CD4-positive, alpha-beta T cell (primary cell): ENCODE results near the gene MBNL1. TPM values are rescaled to one million over a fixed set of nuclear protein-coding genes. Genes with fewer than 3 reads are reported as not detected.

ENCODE experiments used
- ATAC-seq: fragments of 200-7000 bp; cut with Tn5 transposase; one replicate; pipeline ENCODE4 v1.10.0; 2022; ENCODE audit warnings: mild to moderate bottlenecking; ENCODE audit not compliant: poor library complexity
- CTCF ChIA-PET: fragments of 350-600 bp; sonication (Branson Sonifier 250); formaldehyde crosslinking; loops from one replicate; lab custom pipeline; 2021; ENCODE audit warnings: antibody characterized with exemption, inconsistent platforms; lab: Charles Lee
- POLR2A ChIA-PET: fragments of 350-600 bp; sonication (Branson Sonifier 250); formaldehyde crosslinking; loops from one replicate; lab custom pipeline; 2021; ENCODE audit warnings: antibody characterized with exemption, inconsistent platforms; lab: Charles Lee
- DNase-seq, 14 experiments: peaks; one replicate each; pipeline ENCODE4 v3.0.0-alpha.2; 2013 to 2020; ENCODE audit warnings: mixed read lengths in 2 of 14
- H3K27ac ChIP-seq, 2 donors: one replicate each; pipeline versions ENCODE4 v1.5.1 to v1.7.0; 2013; ENCODE audit warnings: low read length in 2 of 2, low read depth in 1 of 2, mild to moderate bottlenecking in 1 of 2
- H3K27me3 ChIP-seq, 2 experiments: 1 replicate in 1 of 2; 2 replicates in 1 of 2; pipeline versions ENCODE4 v1.6.1 to v1.7.0; 2013; ENCODE audit warnings: low read length in 2 of 2, control low read depth in 1 of 2, mild to moderate bottlenecking in 1 of 2, moderate library complexity in 1 of 2; ENCODE audit not compliant: insufficient read depth in 2 of 2, control insufficient read depth in 1 of 2
- H3K36me3 ChIP-seq: one replicate; pipeline ENCODE4 v1.6.1; 2013; ENCODE audit warnings: low read length, control low read depth; ENCODE audit not compliant: insufficient read depth
- H3K4me1 ChIP-seq: one replicate; pipeline ENCODE4 v1.6.1; 2013; ENCODE audit warnings: low read length, control low read depth; ENCODE audit not compliant: insufficient read depth
- H3K4me3 ChIP-seq: one replicate; pipeline ENCODE4 v1.5.1; 2013; ENCODE audit warnings: mild to moderate bottlenecking, low read length, moderate library complexity
- H3K9me3 ChIP-seq, 2 experiments: 1 replicate in 1 of 2; 2 replicates in 1 of 2; pipeline versions ENCODE4 v1.6.1 to v1.7.0; 2013; ENCODE audit warnings: low read length in 2 of 2, mild to moderate bottlenecking in 2 of 2, control low read depth in 1 of 2, moderate library complexity in 1 of 2; ENCODE audit not compliant: control insufficient read depth in 1 of 2, insufficient read depth in 1 of 2
- H3K27ac Mint-ChIP-seq: one replicate; pipeline ENCODE4 v1.8.0; 2020; ENCODE audit warnings: mixed read lengths
- H3K27me3 Mint-ChIP-seq: one replicate; pipeline ENCODE4 v1.8.0; 2021; ENCODE audit warnings: mixed read lengths
- H3K36me3 Mint-ChIP-seq: one replicate; pipeline ENCODE4 v1.8.0; 2021; ENCODE audit warnings: low read depth, mixed read lengths
- H3K4me1 Mint-ChIP-seq: one replicate; pipeline ENCODE4 v1.8.0; 2021; ENCODE audit warnings: low read depth, mixed read lengths
- H3K4me3 Mint-ChIP-seq: one replicate; pipeline ENCODE4 v1.8.0; 2020; ENCODE audit warnings: mild to moderate bottlenecking, mixed read lengths
- H3K9me3 Mint-ChIP-seq: one replicate; pipeline ENCODE4 v1.8.0; 2020; ENCODE audit warnings: mixed read lengths
- intact Hi-C, 2 experiments: fragments of 100-400 bp; cut with DNase I in 1 of 2; cut with micrococcal nuclease in 1 of 2; formaldehyde crosslinking; loops; one replicate each; pipeline versions ENCODE4 v1.15.1 to v1.9.0; 2023 to 2025; cut with DNase I, micrococcal nuclease
- total RNA-seq, 174 experiments: library from RNA in 2 of 174; stranded (reverse) in 2 of 174; gene quantifications; one replicate each; pipeline ENCODE4 v1.2.3 and lab custom pipeline; 2021 to 2026
- TF ChIP-seq, protein P1 (sequence below): fragments of 200-600 bp; IDR thresholded peaks from one replicate; pipeline ENCODE4 v1.8.0; 2022; ENCODE audit warnings: antibody characterized with exemption, mild to moderate bottlenecking

MBNL1 gene
- total RNA-seq, 2 experiments from 2014 or later = 551 to 561 TPM

DNA sequence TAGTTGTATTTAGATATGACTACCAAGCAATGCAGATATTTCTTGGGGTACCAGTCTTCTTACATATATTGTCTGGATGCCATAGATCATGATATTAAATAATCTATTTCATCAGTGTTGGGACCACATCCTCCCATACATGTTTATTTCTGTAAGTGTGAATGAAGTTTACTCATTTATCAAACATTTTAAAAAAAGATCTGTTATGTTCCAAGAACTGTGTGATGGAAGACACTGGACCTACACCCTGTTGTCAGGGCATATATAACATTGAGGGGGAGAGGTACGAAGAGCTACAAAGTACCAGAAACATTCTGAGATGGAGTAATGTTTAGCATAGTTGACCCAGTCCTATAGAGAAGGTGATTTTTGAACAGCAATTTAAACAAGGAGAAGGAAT is 26.6 kb downstream of the MBNL1 start:
- DNase-seq = peak in 1 of 14 experiments; percentile 46
- H3K9me3 Mint-ChIP-seq = no peaks in the 10 kb centered on the region
- H3K9me3 ChIP-seq = no peaks in the 10 kb centered on the region
- peaks cover 77% of the 10 kb centered on the region for H3K4me1 Mint-ChIP-seq
- H3K27ac ChIP-seq = no peak overlapping the region
- TF ChIP-seq, protein P1, sequence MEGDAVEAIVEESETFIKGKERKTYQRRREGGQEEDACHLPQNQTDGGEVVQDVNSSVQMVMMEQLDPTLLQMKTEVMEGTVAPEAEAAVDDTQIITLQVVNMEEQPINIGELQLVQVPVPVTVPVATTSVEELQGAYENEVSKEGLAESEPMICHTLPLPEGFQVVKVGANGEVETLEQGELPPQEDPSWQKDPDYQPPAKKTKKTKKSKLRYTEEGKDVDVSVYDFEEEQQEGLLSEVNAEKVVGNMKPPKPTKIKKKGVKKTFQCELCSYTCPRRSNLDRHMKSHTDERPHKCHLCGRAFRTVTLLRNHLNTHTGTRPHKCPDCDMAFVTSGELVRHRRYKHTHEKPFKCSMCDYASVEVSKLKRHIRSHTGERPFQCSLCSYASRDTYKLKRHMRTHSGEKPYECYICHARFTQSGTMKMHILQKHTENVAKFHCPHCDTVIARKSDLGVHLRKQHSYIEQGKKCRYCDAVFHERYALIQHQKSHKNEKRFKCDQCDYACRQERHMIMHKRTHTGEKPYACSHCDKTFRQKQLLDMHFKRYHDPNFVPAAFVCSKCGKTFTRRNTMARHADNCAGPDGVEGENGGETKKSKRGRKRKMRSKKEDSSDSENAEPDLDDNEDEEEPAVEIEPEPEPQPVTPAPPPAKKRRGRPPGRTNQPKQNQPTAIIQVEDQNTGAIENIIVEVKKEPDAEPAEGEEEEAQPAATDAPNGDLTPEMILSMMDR = no peak
- no peak overlapping the region for H3K4me3 ChIP-seq
- H3K4me3 Mint-ChIP-seq = peak overlapping the region; percentile 66
- ChIA-PET POLR2A (interaction anchor here (0.6 to 2.0 kb wide), 4 partner anchors 10 to 20 kb away, joined by 3 to 8 read pairs (median 5); no protein-coding TSS in a partner anchor), CTCF (interaction anchor here (1.2 to 1.5 kb wide), 3 partner anchors 10 to 239 kb away, joined by 3 to 5 read pairs (median 3); no protein-coding TSS in a partner anchor)
- ATAC-seq = no peak
- no peaks in the 10 kb centered on the region for H3K27me3 Mint-ChIP-seq
- H3K36me3 Mint-ChIP-seq = peaks cover 50% of the 10 kb centered on the region
- H3K36me3 ChIP-seq = peaks cover 28% of the 10 kb centered on the region
- H3K27ac Mint-ChIP-seq = peak overlapping the region; percentile 92
- no peaks in the 10 kb centered on the region for H3K27me3 ChIP-seq
- intact Hi-C loops = loop anchor here (2.0 to 5.0 kb wide), 2 partner anchors 17 to 38 kb away; no protein-coding TSS in a partner anchor
- peaks cover 64% of the 10 kb centered on the region for H3K4me1 ChIP-seq

GRCh38 chr3:152295806-152296205 is 27.1 kb downstream of the MBNL1 start:
- CTCF ChIA-PET = interaction anchor here (1.2 to 1.5 kb wide), 2 partner anchors 10 to 240 kb away, joined by 3 read pairs; no protein-coding TSS in a partner anchor
- peak overlapping the region; percentile 92 for H3K27ac Mint-ChIP-seq
- POLR2A ChIA-PET = interaction anchor here (0.6 to 5.0 kb wide), 6 partner anchors 9 to 27 kb away, joined by 3 to 21 read pairs (median 5); partner anchors contain the start of gene MBNL1

DNA sequence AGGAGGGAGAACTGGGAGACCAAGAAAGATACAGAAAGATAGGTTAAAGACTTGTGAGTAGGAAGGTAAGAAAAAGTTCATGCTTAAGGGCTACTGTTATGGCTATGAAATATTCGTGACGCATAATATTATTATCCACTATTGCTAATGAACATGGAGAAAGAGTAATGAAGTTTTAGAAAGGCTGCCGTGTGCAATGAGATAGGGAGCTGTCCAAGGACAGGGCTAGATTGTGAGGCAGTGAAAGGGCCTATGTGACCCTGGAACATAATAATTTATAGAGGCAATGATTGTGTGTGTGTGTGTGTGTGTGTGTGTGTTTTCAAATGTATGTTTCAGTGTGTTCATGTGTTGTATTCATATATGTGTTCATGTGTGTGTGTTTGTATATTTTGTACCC is 27.7 kb downstream of the MBNL1 start:
- ChIA-PET POLR2A (interaction anchor here (0.5 to 5.0 kb wide), 9 partner anchors 9 to 807 kb away, joined by 3 to 21 read pairs (median 4); partner anchors contain the start of gene MBNL1), CTCF (interaction anchor here (0.7 to 1.5 kb wide), 3 partner anchors 9 to 35 kb away, joined by 3 to 4 read pairs (median 3); no protein-coding TSS in a partner anchor)
- Histone ChIP-seq H3K4me3 (no peak overlapping the region), H3K9me3 (no peaks in the 10 kb centered on the region), H3K27me3 (no peaks in the 10 kb centered on the region), H3K4me1 (peaks cover 64% of the 10 kb centered on the region), H3K36me3 (peaks cover 38% of the 10 kb centered on the region), H3K27ac (no peak overlapping the region)
- Mint-ChIP-seq H3K9me3 (no peaks in the 10 kb centered on the region), H3K4me3 (peak overlapping the region; percentile 66), H3K27ac (peak overlapping the region; percentile 92), H3K36me3 (peaks cover 60% of the 10 kb centered on the region), H3K27me3 (no peaks in the 10 kb centered on the region), H3K4me1 (peaks cover 76% of the 10 kb centered on the region)
- no peak for ATAC-seq
- intact Hi-C loops = loop anchor here in 1 of 2 experiments (5.0 kb wide), 1 partner anchor 39 kb away; no protein-coding TSS in a partner anchor
- no peak for DNase-seq
- TF ChIP-seq, protein P1 = no peak

More at GRCh38 chr3:152295806-152296205, 27.1 kb downstream of the MBNL1 start:
- TF ChIP-seq, protein P1 = no peak
- DNase-seq (no peak), ATAC-seq (no peak)
- peaks cover 55% of the 10 kb centered on the region for H3K36me3 Mint-ChIP-seq
- peak overlapping the region; percentile 66 for H3K4me3 Mint-ChIP-seq
- no peaks in the 10 kb centered on the region for H3K9me3 Mint-ChIP-seq
- peaks cover 77% of the 10 kb centered on the region for H3K4me1 Mint-ChIP-seq
- Histone ChIP-seq H3K27me3 (no peaks in the 10 kb centered on the region), H3K9me3 (no peaks in the 10 kb centered on the region), H3K36me3 (peaks cover 33% of the 10 kb centered on the region), H3K4me3 (no peak overlapping the region), H3K27ac (no peak overlapping the region), H3K4me1 (peaks cover 64% of the 10 kb centered on the region)
- H3K27me3 Mint-ChIP-seq = no peaks in the 10 kb centered on the region
- intact Hi-C loops = loop anchor here (2.0 to 5.0 kb wide), 2 partner anchors 17 to 39 kb away; no protein-coding TSS in a partner anchor
